GM18499 (cell line): Measurements from ENCODE around the gene KIF11.

Experiments
- ATAC-seq: cut with Tn5 transposase; IDR thresholded peaks from one replicate; pipeline ENCODE4 v1.9.1; 2021; ENCODE audit warnings: moderate number of reproducible peaks; ENCODE audit not compliant: insufficient read depth, unreplicated experiment

KIF11 gene

DNA sequence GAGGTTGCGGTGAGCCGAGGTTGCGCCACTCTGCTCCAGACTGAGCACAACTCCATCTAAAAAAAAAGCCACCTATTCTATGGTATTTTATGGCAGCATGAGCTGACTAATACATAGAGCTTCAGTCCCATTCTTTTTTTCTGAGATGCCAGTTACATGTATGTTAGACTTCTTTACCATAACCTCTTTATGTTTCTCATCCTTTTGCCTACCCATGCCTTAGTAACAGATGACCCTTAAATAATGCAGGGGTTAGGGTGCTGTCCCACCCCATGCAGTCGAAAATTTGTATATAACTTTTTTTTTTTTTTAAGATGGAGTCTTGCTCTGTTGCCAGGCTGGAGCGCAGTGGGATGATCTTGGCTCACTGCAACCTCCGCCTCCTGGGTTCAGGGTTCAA is 74.1 kb downstream of the KIF11 start:
- ATAC-seq: no peak

DNA sequence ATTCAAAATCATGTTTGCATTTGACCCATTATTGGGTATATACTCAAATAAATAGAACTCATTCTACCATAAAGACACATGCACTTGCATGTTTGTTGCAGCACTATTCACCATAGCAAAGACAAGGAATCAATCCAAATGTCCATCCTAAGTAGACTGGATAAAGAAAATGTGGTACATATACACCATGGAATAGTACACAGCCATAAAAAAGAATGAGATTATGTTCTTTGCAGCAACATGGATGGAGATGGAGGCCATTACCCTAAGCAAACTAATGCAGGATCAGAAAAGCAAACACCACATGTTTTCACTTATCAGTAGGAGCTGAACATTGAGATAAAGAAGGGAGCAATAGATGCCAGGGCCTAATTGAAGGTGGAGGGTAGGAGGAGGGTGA is 84.8 kb downstream of the KIF11 start:
- no peak for ATAC-seq

GRCh38 chr10:92678206-92678605 is 85.3 kb downstream of the KIF11 start:
- no peak for ATAC-seq

- ATAC-seq: no peak
Measured at GRCh38 chr10:92681306-92681834, 88.4 kb downstream of the KIF11 start.

DNA sequence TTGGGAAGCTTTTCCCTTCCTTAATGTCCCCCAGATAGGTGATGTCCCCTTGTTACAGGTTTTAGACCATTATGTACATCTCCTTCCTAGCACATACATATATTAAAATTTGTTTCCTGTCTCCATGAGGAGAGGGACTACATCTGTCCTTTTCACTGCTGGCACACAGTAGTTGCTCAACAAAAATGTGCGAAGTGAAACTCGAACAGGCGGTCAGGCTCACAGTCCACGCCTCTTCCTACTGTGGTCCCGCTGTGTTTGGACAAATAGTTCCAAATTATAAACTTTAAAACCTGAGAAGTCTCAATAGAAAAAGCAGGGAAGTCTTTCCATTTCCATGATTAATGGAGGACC is 95.6 kb downstream of the KIF11 start:
- ATAC-seq: no peak

DNA sequence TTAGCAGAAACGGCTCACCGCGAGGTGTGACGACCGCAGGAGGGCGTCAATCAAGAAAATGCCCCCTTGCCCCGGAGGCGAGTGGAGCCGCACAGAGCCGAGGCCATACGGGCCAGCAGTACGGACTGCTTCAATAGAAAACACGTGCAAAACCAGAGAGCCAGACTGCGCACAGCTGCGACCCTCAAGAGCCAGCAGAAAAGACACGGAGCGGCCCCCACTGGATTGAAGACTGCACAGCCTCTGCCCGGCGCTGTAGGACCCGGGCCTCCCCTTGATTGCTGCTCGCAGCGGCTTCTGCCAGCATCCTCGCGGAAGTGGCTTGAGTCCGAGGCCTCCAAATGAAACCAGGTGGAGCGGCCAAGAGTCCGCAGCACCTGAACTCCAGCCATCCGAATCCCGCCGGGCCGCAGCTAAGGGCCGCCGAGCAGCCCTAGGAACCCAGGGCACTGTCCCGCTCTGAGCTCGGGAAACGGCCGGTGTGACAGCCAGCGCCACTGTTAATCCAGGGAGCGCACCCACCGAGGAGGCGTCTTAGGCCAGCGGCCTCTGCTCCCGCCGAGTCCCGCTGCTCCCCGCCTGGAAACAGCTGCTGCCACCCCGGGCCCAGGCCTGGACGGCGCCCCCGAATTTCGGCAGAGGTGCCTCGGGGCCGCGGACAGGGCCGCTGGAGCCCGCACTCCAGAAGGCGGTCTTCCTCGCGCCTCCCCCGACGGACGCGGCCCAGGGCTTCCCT is 96.2 kb downstream of the KIF11 start:
- no peak for ATAC-seq

- no peak for ATAC-seq
Measured at GRCh38 chr10:92689663-92690210, 96.8 kb downstream of the KIF11 start, which contains the start of gene HHEX. HHEX (plus strand) TSS chr10:92689955; CDS start chr10:92689987, 32 bp downstream.

- ATAC-seq: no peak
Measured at GRCh38 chr10:92690211-92690914, 97.4 kb downstream of the KIF11 start.

- no peak for ATAC-seq
Measured at GRCh38 chr10:92690915-92691590, 98.1 kb downstream of the KIF11 start.

- no peak for ATAC-seq
Measured at GRCh38 chr10:92691591-92692079, 98.7 kb downstream of the KIF11 start.

- ATAC-seq: no peak
Measured at GRCh38 chr10:92692080-92692671, 99.2 kb downstream of the KIF11 start.

DNA sequence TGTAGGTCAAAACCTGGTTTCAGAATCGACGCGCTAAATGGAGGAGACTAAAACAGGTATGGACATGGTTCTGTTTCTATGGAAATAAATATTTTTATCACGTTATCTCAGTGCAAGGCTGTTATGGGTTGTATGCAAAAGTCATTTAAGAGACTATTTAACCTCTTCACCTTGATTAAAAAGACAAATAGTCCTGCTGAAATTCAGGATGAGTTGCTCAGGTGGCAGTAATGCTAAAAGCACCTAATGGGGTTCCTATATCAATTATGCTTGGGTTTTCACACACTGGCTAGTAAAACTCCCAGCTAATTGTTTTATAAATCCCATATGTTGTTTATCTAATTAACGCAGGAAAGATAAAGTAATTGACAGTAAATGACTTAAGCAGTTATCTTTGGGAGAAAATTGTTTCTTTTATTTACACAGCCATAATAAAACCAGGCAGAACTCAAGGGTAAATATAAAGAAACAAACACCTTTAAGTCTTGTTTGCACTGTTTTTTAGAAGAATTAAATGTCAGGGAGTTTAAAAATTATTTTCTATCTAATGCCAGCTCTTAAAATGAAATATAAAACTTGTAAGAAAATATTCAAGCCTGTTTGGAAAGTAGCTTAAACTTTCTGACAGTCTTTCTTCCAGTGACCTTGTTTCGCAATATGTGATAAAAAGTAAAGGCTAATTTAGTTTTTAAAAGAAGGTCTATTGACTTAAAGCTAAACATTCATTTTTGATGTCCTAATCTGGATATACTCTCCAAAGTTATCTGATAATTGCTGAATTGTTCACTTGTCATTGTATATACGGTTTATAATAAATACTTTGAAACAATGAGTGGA is 100.0 kb downstream of the KIF11 start:
- ATAC-seq: no peak

GRCh38 chr10:92693534-92693893 is 100.6 kb downstream of the KIF11 start:
- ATAC-seq: no peak

DNA sequence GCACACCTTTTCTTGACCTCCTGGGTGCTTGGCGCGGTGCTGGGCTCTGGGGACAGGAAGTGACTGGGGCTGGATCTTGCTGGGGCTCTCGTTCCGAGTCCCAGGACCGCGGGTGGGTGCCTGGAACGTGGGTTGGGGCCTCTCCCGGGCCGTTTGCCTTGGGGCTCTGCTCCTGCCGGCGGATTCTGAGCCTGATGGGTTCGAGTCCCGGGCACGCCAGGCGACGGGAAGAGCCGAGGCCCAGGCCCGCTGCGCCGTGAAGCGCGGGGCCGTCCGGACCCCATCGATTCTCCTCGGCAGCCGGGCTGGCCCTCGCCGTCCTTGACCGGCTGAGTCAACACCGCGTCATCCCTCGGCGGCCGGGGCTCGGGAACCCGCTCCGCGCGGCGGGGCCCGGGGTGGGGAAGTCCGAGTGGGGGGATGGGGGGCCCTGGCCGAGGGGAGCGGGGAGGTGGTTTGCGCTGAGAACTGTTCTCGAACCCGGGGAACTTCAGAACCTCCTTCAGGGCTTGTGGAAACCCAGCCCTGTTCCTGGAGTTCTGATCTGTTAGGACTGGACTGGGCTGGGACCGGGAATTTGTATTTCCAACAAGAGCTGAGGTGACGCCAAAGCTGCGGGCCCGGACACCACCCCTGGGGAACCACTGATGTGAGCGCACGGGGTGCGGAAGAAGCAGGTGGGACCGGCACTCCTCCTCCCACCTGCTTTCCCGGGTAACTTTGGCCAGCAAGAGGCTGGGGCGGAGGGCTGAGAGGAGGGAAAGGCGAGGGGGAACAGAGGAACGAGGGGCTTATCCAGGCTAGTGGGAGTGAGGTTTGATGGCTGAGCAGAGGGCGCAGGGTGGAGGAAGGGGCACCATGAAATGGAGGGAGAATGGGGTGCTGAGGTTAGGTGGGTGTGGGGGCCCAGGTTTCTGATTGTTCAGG is 103.0 kb downstream of the KIF11 start:
- ATAC-seq: no peak

DNA sequence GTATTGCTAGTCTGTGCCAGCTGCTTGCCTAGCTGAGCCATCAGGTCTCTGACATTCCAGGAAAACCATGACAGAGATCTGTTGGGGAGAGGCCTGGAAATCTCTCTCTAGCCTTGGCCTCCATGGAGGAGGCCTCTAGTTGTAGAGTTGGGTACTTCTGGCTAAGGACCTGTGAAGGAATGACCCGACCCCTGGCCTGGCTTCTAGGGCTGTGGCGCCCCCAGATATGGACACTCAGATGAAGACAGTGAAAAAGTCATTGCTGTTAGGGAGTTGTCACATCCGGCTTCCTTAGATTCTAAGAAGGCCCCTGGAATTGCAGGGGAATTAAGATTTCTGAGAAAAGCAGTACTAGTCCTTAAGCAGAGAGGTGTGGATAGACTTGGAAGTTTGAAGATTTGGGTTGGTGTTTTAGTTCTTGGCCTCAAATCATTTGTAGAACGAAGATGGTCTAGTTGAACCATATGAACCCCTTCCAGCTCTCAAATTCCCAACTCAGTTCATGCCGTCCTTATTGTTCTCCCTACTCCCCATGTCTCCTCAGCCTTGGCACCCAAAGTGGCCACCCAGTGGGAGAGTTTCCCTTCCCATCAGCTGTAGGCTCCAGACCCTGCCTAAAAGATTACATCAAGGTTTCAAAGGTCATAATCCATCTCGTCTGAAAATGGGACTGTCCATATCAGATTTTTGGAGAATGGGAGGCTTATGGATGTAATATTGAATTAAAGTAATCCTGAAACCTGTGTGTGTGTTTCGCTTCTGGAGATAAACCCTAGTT is 103.9 kb downstream of the KIF11 start:
- no peak for ATAC-seq

DNA sequence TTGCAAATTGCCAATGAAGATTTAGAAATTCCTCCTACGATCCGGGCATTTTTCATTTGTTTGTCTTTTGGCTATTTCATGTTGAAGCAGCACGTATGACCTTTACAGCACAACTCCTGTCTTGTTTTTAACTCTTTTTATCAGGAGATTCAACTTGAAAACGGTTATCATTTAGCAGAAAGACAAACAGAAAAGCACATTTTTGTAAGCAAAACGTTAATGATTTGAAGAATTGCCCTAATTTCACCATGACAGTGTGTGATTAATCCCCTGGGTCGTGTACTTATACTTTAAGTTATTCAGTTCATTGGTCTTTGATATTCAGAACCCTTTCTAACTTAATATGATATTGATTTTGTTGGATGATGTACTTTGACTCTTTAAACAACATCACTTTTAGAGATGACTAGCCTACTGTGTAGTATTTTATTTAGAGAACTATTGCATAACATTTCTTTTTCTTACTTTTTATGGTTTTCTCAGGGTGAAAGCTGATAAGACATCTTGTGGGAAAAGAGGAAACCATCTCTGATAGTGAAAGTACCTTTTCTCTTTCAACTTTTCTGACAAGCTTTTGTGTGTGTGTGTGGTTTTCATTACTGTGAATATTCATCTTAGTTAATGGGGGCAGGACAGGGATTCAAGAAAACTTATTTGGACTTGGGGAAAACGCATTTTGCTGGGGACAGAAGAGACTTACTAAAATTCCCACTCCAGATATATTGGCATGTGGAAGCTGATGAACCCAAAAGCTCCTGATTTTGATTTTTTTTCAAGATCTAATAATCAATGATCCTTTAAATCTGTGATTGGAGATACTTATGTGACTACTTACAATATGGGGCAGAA is 105.0 kb downstream of the KIF11 start:
- no peak for ATAC-seq

DNA sequence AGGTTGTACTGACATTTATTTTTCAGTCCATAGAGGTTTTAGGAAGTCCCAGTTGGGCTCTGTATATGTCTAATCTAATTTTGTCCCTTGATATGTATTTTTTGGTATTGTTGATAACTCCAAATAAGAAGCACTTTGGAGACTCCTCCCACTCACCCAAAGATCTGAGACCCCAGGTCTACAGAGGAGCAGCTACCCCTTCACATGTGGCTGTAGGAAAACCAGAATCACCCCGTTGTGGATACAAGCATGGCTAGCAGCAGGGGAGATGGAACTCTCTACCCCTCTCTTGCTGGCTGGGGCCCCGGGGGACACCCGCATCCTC is 106.2 kb downstream of the KIF11 start:
- no peak for ATAC-seq
